Activated CD8-positive, alpha-beta memory T cell treated with anti-CD3 and anti-CD28 coated beads for 36 hours (primary cell): ENCODE results near the gene BCAS1. TPM values are rescaled to one million over a fixed set of nuclear protein-coding genes. Genes with fewer than 3 reads are reported as not detected.

Source experiments
- CTCF ChIA-PET: fragments of 350-600 bp; sonication (Branson Sonifier 250); formaldehyde crosslinking; loops from one replicate; lab custom pipeline; 2021; ENCODE audit warnings: antibody characterized with exemption; lab: Charles Lee
- POLR2A ChIA-PET: fragments of 350-600 bp; sonication (Branson Sonifier 250); formaldehyde crosslinking; loops from one replicate; lab custom pipeline; 2021; ENCODE audit warnings: antibody characterized with exemption; lab: Charles Lee
- total RNA-seq, 2 experiments: library from RNA; stranded (reverse); gene quantifications; one replicate each; pipeline ENCODE4 v1.2.3, GENCODE V29; 2021

BCAS1 gene
- total RNA-seq, 2 experiments from 2014 or later = 0.08 TPM; not detected in 1

DNA sequence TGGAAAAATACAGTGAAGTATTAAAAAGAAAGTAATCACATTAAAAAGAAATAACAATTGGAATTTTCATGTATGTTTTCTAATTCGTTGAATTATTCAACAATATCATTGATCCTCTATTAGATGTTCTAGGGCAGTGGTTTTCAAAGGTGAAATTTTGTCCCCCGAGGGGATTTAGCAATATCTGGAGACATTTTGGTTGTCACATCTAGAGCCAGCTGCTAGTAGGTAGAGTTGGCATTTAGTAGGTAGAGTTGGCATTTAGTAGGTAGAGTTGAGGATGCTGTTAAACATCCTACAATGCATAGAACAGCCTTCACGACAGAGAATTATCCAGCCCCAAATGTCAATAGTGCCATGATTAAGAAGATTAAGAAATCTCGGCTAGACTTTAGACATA lies 173.7 kb downstream of the BCAS1 start:
- ChIA-PET POLR2A (no interaction called here), CTCF (interaction anchor here (0.6 kb wide), 1 partner anchor 198 kb away, joined by 3 read pairs; no protein-coding TSS in a partner anchor)

GRCh38 chr20:53896041-53896440 lies 174.4 kb downstream of the BCAS1 start:
- CTCF ChIA-PET = interaction anchor here (0.6 kb wide), 1 partner anchor 198 kb away, joined by 3 read pairs; no protein-coding TSS in a partner anchor
- POLR2A ChIA-PET = interaction anchor here (1.3 kb wide), 1 partner anchor 24 kb away, joined by 5 read pairs; no protein-coding TSS in a partner anchor

DNA sequence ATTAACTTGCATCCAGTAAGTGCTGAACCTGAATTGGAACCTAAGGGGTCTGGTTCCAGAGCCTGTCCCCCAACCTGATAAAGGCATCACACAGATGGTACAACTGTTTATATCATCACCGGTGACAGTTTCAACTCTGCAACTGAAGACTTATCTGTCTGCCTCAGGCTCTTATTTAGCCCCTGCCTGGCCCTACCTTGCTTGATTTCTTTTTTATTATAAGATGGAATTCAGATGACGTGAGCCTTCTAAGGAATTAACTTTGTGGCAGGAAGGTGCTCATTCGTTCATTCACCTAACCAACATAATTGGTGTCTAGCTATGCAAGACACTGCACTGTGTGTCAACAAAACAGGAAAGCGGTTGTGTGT lies 175.0 kb downstream of the BCAS1 start:
- ChIA-PET POLR2A (interaction anchor here (0.6 to 1.7 kb wide), 4 partner anchors 10 to 49 kb away, joined by 3 to 7 read pairs (median 4); no protein-coding TSS in a partner anchor), CTCF (interaction anchor here (0.9 to 2.0 kb wide), 4 partner anchors 12 to 29 kb away, joined by 3 to 7 read pairs (median 4); no protein-coding TSS in a partner anchor)

GRCh38 chr20:53894707-53895384 lies 175.5 kb downstream of the BCAS1 start:
- ChIA-PET POLR2A (interaction anchor here (0.6 to 1.7 kb wide), 5 partner anchors 9 to 302 kb away, joined by 3 to 7 read pairs (median 4); no protein-coding TSS in a partner anchor), CTCF (interaction anchor here (0.9 to 2.0 kb wide), 5 partner anchors 13 to 29 kb away, joined by 3 to 7 read pairs (median 4); no protein-coding TSS in a partner anchor)

Other genes with a start within 250 kb of the BCAS1 start
- gene CYP24A1, start 103.4 kb upstream of the BCAS1 start, total RNA-seq = under 1 TPM; 0.13 to 0.34 TPM
- gene PFDN4, start 137.5 kb upstream of the BCAS1 start, total RNA-seq = 10 to 100 TPM; 42.9 TPM